ENCODE data around the gene CTBP2. TPM values are rescaled to one million over a fixed set of nuclear protein-coding genes. Genes with fewer than 3 reads are reported as not detected.
A peak's percentile ranks its signal among the peaks of the same experiment; 100 is the strongest.

The CTBP2 gene
- total RNA-seq, 2 donors from 2014 or later: 26.0 to 36.0 TPM

GRCh38 chr10:125081931-125082330 is 78.4 kb downstream of the CTBP2 start:
- H3K36me3 ChIP-seq: no peaks in the 10 kb centered on the region
- no peak overlapping the region for H3K4me3 ChIP-seq
- peak overlapping the region; percentile 48 to 89 for H3K27ac ChIP-seq
- peaks cover 0 to 65% of the 10 kb centered on the region in 2 donors for H3K4me1 ChIP-seq
- TF ChIP-seq CTCF (IDR thresholded peaks at IDR 0.05): no peak
- H3K27me3 ChIP-seq: no peaks in the 10 kb centered on the region
- DNase-seq (ENCODE audit: low spot score): no peak
- H3K9me3 ChIP-seq: no peaks in the 10 kb centered on the region

- no peak overlapping the region for H3K4me3 ChIP-seq
- no peaks in the 10 kb centered on the region for H3K36me3 ChIP-seq
- peak overlapping the region; percentile 48 to 89 for H3K27ac ChIP-seq
- no peak for TF ChIP-seq CTCF (IDR thresholded peaks at IDR 0.05)
- DNase-seq (ENCODE audit: low spot score): no peak
- H3K27me3 ChIP-seq: no peaks in the 10 kb centered on the region
- H3K9me3 ChIP-seq: no peaks in the 10 kb centered on the region
- peaks cover 0 to 73% of the 10 kb centered on the region in 2 donors for H3K4me1 ChIP-seq
These were observed 79.4 kb downstream of the CTBP2 start for GRCh38 chr10:125080984-125081383.

GRCh38 chr10:125080296-125080695 is 80.1 kb downstream of the CTBP2 start:
- H3K27ac ChIP-seq: peak overlapping the region; percentile 39 to 53
- DNase-seq (ENCODE audit: low spot score): no peak
- H3K27me3 ChIP-seq: no peaks in the 10 kb centered on the region
- no peak overlapping the region for H3K4me3 ChIP-seq
- H3K36me3 ChIP-seq: no peaks in the 10 kb centered on the region
- no peaks in the 10 kb centered on the region for H3K9me3 ChIP-seq
- H3K4me1 ChIP-seq: peaks cover 0 to 66% of the 10 kb centered on the region in 2 donors
- no peak for TF ChIP-seq CTCF (IDR thresholded peaks at IDR 0.05)

- no peak for DNase-seq (ENCODE audit: low spot score)
- H3K36me3 ChIP-seq: no peaks in the 10 kb centered on the region
- no peaks in the 10 kb centered on the region for H3K9me3 ChIP-seq
- H3K4me3 ChIP-seq: no peak overlapping the region
- peaks cover 0 to 54% of the 10 kb centered on the region in 2 donors for H3K4me1 ChIP-seq
- TF ChIP-seq CTCF (IDR thresholded peaks at IDR 0.05): no peak
- H3K27me3 ChIP-seq: no peaks in the 10 kb centered on the region
- peak overlapping the region; percentile 39 to 53 for H3K27ac ChIP-seq
These were observed 81.2 kb downstream of the CTBP2 start for GRCh38 chr10:125079091-125079600.

- Histone ChIP-seq H3K36me3 (no peaks in the 10 kb centered on the region), H3K27ac (peak overlapping the region; percentile 7 to 42), H3K4me3 (no peak overlapping the region), H3K4me1 (peaks cover 0 to 34% of the 10 kb centered on the region in 2 donors), H3K27me3 (no peaks in the 10 kb centered on the region), H3K9me3 (no peaks in the 10 kb centered on the region)
- TF ChIP-seq CTCF (IDR thresholded peaks at IDR 0.05): no peak
- DNase-seq (ENCODE audit: low spot score): no peak
These were observed 83.3 kb downstream of the CTBP2 start for GRCh38 chr10:125076891-125077541.
